GM11168 (cell line): ENCODE measurements around the gene ATG16L1.

Experiments
- in situ Hi-C: fragments of 300-500 bp; cut with MboI; formaldehyde crosslinking; loops from one replicate; pipeline ENCODE4 v1.12.0; 2022; ENCODE audit warnings: low sequenced_read_pairs; ENCODE audit not compliant: unreplicated experiment

The ATG16L1 gene

DNA sequence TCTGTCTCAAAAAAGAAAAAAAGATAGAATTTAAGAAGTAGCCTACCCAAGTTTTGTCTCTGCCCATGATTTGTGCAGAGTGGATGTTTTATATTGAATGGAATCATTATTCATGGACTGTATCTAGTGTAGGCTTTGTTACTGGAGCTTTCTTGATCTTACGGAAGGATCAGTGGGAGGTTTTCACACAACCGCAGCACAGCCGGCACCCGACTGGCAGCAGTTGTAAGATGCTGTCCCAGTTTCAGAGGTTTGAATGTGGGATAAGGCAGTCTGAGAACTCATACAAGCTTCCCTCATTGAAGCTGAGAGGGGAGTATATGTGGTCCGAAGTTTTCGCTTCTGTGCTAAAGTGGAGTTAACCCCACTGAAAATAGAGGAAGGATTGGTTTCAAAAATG is 36.4 kb downstream of the ATG16L1 start:
- in situ Hi-C loops = no loop called here

DNA sequence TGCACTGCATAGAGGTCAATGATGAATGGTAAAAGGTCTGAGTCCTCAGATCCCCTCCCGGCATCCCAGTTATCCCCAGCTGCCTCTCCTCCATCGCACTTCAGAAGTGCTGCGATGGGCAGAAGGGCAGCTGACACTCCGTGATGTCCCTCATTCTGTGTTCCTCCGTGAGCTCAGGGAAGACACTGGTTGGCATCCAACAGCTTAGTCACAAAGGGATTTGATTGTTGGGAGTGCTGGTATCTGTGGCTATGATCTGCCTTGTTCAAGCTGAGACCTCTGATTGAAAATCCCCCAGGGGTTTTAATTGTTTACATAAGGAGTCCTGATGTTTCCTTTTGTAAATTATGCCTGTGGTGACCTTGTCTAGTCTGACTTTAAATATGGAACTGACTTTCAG is 37.2 kb downstream of the ATG16L1 start:
- in situ Hi-C loops = no loop called here

DNA sequence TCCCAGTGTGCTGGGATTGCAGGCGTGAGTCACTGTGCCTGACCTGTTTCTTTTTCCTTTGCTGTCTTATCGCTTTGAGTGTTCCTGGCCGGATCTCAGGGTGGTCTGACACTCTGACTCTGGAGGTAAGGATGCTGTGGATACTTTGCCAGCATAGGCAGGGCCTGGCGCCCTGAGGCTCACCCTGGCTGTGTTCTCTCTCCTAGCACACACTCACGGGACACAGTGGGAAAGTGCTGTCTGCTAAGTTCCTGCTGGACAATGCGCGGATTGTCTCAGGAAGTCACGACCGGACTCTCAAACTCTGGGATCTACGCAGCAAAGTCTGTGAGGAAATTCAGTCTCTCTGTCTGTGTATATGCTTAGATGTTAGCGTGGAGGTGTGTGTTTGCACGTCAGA is 38.2 kb downstream of the ATG16L1 start:
- in situ Hi-C loops = no loop called here

- in situ Hi-C loops = no loop called here
Observed at GRCh38 chr2:233290051-233290845, 38.8 kb downstream of the ATG16L1 start.

GRCh38 chr2:233295891-233296290 is 44.4 kb downstream of the ATG16L1 start:
- in situ Hi-C loops = no loop called here

GRCh38 chr2:233297076-233297475 is 45.6 kb downstream of the ATG16L1 start:
- in situ Hi-C loops = no loop called here

GRCh38 chr2:233300401-233300800 is 48.9 kb downstream of the ATG16L1 start:
- in situ Hi-C loops = no loop called here

- in situ Hi-C loops = no loop called here
Observed at GRCh38 chr2:233301248-233301647, 49.8 kb downstream of the ATG16L1 start.

GRCh38 chr2:233301811-233302210 is 50.3 kb downstream of the ATG16L1 start:
- in situ Hi-C loops = no loop called here

DNA sequence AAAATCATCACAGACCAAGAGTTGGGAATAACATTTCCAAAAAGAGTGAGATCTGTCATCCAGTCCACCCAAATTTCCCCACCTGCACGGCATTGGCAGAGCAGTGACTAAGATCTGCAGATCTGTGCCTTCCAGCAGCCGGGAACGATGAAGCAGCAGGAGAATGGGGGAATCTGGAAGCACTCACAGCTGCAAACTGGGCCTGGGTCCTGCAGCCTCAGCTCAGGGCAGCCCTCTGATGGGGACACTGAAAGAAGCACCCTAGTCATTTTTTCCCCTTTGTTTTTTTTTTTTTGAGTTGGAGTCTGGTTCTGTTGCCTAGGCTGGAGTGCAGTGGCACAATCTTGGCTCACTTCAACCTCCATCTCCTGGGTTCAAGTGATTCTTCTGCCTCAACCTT is 51.8 kb downstream of the ATG16L1 start:
- in situ Hi-C loops = no loop called here

DNA sequence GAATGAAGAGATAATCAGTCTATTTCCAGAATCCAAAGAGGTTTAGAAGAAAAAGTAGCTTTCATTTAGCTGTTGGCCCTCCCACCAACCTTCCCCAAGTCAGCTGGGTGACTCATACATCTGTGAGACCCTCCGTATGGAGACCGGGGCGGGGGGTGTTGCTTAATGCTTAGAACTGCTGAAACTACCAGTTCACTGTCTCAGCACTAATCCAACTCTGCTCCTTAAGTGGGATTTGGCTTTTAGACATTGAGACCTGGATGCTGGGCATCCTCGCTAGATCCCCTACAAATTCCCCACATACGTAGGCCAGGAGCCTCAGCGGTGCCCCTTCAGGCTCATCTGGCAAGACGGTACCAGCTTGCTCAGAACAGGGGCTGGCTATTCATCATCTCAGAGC is 56.1 kb downstream of the ATG16L1 start, which contains the start of gene SAG:
Gene SAG (plus strand): TSS at position 252 of the 400 bp plus-strand sequence. CDS start 1,374 bp downstream, outside the sequence.
- in situ Hi-C loops = no loop called here

GRCh38 chr2:233311241-233311926 is 59.9 kb downstream of the ATG16L1 start:
- in situ Hi-C loops = no loop called here

DNA sequence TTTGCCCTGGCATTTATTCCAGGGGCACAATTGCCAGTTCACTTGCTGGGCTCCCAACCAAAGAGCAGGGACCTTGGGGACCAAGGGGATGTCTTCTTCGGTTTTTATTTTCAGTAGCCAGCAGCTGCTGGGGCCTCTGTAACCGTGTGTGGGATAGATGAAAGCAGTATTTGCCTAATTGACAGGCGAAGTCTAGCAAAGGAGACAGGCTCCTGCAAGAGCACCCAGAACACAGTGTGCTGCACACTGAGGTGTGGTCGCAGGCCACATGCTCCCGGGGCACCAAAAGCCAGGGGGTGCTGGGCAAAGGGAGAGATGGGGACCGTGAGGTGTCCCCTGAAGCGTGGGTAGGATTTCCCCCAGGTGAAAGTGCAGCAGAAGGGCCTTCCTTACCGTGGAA is 61.4 kb downstream of the ATG16L1 start:
- in situ Hi-C loops = no loop called here

- in situ Hi-C loops = no loop called here
Observed at GRCh38 chr2:233314180-233314925, 62.9 kb downstream of the ATG16L1 start.

DNA sequence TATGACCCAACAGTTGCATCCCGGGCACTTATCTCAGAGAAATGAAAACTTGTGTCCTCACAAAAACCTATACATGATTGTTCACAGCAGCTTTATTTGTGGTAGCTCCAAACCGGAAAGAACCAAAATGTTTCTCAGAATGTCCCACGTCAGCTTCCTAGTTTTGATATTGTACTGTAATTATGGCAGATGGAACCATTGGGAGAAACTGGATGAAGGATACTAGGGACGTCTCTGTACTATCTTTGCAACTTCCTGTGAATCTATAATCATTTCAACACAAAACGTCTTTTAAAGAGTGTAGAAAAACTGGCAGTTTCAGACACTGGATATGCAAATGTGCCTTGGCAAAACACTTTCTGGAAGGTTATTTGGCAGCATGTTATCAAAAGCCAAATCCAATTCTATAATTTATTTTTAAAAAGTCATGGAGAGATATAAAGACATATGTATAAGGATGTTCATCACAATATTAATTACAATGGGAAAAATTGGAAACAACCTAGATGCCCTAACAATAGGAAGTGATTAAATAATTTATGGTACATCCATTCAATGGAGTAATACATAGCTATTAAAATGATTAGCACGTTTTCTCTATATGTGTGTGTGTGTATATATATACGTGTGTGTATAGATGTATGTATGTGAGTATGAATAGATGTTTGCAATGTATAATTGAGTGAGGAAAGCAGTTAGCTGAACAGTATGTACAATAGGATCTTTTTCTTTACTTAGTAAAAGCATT is 65.9 kb downstream of the ATG16L1 start:
- in situ Hi-C loops = no loop called here

GRCh38 chr2:233319256-233319655 is 67.8 kb downstream of the ATG16L1 start:
- in situ Hi-C loops = no loop called here

DNA sequence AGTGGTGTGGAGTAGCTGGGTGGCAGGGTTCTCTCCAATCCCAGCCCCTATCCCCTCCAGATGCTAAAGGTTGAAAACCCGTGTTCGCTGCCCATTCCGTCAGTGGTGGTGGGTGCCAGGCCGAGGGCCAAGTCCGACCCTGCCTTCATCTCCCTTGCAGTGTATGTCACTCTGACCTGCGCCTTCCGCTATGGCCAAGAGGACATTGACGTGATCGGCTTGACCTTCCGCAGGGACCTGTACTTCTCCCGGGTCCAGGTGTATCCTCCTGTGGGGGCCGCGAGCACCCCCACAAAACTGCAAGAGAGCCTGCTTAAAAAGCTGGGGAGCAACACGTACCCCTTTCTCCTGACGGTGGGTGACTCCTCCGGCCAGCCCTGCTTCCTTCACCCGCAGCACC is 69.0 kb downstream of the ATG16L1 start:
- in situ Hi-C loops = no loop called here

DNA sequence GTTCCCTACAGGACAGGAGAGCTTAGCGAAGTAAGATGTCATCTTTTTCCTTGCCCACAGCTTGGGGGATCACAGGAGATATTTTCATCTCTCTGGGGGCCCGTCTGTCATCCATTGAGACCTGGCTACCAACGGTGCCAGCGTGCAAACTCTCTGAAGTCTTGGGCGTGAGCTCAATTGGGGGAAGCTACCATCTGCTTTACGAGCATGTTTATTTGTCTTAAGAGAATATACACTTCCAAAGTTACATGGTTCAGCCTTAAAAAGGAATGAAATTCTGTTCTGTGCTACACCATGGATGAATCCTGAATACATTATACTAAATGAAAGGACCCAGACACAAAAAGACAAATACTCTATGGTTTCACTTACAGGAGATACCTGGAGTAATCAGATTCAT is 69.7 kb downstream of the ATG16L1 start:
- in situ Hi-C loops = no loop called here

DNA sequence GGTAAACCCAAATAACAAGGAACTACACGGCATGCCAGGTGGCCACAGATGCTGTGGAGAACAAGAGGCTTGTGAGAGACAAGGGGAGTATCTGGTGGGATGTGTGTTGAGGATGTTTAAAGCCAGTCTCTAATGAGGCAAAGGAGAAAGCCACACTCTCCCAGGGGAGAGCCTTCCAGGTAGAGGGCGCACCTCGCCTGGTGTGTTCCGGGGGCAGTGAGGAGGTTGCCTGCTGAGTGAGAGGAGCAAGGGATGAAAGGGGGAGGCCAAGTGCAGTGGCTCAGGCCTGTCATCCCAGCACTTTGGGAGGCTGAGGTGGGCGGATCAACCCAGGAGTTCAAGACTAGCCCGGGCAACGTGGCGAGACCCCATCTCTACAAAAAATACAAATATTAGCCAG is 72.4 kb downstream of the ATG16L1 start:
- in situ Hi-C loops = no loop called here

GRCh38 chr2:233325256-233325655 is 73.8 kb downstream of the ATG16L1 start:
- in situ Hi-C loops = no loop called here
